K562 (cell line): Measurements from ENCODE around the gene MAML1. TPM values are rescaled to one million over a fixed set of nuclear protein-coding genes. Genes with fewer than 3 reads are reported as not detected.

ENCODE experiments used
- ARID1B ChIP-seq: fragments of 450-650 bp; IDR thresholded peaks from 2 replicates; pipeline ENCODE4 v1.6.1; 2016; ENCODE audit warnings: antibody characterized with exemption, mild to moderate bottlenecking, inconsistent platforms
- CEBPB ChIP-seq: fragments of 450-650 bp; IDR thresholded peaks from 2 replicates; pipeline ENCODE4 v1.6.1; 2016; ENCODE audit warnings: missing genetic modification characterization, missing compliant biosample characterization
- CHD1 ChIP-seq: fragments of 200-600 bp; sonication (generic); IDR thresholded peaks from one replicate; pipeline ENCODE4 v1.6.1; 2012; ENCODE audit warnings: mild to moderate bottlenecking, moderate library complexity, low read length, inconsistent platforms
- HDAC1 ChIP-seq, 2 experiments: fragments of 450-650 bp; IDR thresholded peaks; 2 replicates each; pipeline ENCODE4 v1.6.1; 2016 to 2017; ENCODE audit warnings: inconsistent platforms in 1 of 2, mild to moderate bottlenecking in 1 of 2, moderate library complexity in 1 of 2
- MTA3 ChIP-seq: fragments of 450-650 bp; formaldehyde crosslinking; IDR thresholded peaks from 2 replicates; pipeline ENCODE4 v1.6.1; 2017; ENCODE audit warnings: mild to moderate bottlenecking, borderline replicate concordance
- MYNN ChIP-seq, 2 experiments: sonication (generic); formaldehyde crosslinking in 1 of 2; IDR thresholded peaks; 2 replicates each; pipeline versions ENCODE4 v1.5.0 to v1.6.1; 2016 to 2020; ENCODE audit warnings: antibody characterized with exemption in 1 of 2, missing genetic modification reagents in 1 of 2
- NCOA4 ChIP-seq: fragments of 450-650 bp; IDR thresholded peaks from 2 replicates; pipeline ENCODE4 v1.6.1; 2018; ENCODE audit warnings: mild to moderate bottlenecking; ENCODE audit not compliant: partially characterized antibody
- POLR2A ChIP-seq: fragments of 450-650 bp; conservative IDR thresholded peaks from 2 replicates; pipeline ENCODE4 v1.6.1; 2016
- RHOXF2B ChIP-seq: fragments of 250-450 bp; sonication (Bioruptor Pico); conservative IDR thresholded peaks from 2 replicates; pipeline ENCODE4 v1.5.1; 2021
- SAFB2 ChIP-seq: fragments of 200-400 bp; formaldehyde crosslinking; IDR thresholded peaks from 2 replicates; pipeline ENCODE4 v1.6.1; 2018; ENCODE audit warnings: borderline replicate concordance, low read length, low read depth, moderate library complexity; ENCODE audit not compliant: severe bottlenecking
- SAP30 ChIP-seq: fragments of 200-600 bp; sonication (generic); IDR thresholded peaks from 2 replicates; pipeline ENCODE4 v1.6.1; 2012; ENCODE audit warnings: borderline replicate concordance, low read depth, mild to moderate bottlenecking, moderate library complexity, low read length, control low read depth, inconsistent platforms; ENCODE audit not compliant: insufficient read depth, poor library complexity, severe bottlenecking
- SMAD3 ChIP-seq: fragments of 450-650 bp; formaldehyde crosslinking; conservative IDR thresholded peaks from 2 replicates; pipeline ENCODE4 v1.4.0; 2020; ENCODE audit warnings: mild to moderate bottlenecking
- SMARCE1 ChIP-seq: fragments of 450-650 bp; IDR thresholded peaks from 2 replicates; pipeline ENCODE4 v1.7.1; 2016; ENCODE audit warnings: mild to moderate bottlenecking
- ZBTB7A ChIP-seq: IDR thresholded peaks from 2 replicates; pipeline ENCODE4 v1.6.1; 2011; ENCODE audit warnings: low read depth, mild to moderate bottlenecking, low read length, moderate library complexity, borderline replicate concordance; ENCODE audit not compliant: control insufficient read depth
- ZNF324 ChIP-seq: fragments of 250-450 bp; sonication (Bioruptor Pico); IDR thresholded peaks from 2 replicates; pipeline ENCODE4 v1.4.0; 2020; ENCODE audit warnings: mild to moderate bottlenecking
- polyA plus RNA-seq, 8 experiments: library from polyadenylated mRNA; depleted of rRNA in 4 of 8; stranded (reverse) in 5 of 8; unstranded in 3 of 8; fragments of >200 nt; fragmentation: Nextera tagmentation in 2 of 8; fragmentation: Illumina TruSeq in 1 of 8; extraction: Ambion mirVana in 2 of 8; extraction: Trizol in 1 of 8; gene quantifications; 2 replicates each; pipeline versions ENCODE4 v1.2.1 to v1.2.3, GENCODE V29; 2011 to 2014; ENCODE audit warnings: inconsistent platforms in 1 of 8, missing spikeins in 1 of 8
- total RNA-seq, 7 experiments: library from RNA; depleted of rRNA in 6 of 7; stranded (reverse); fragments of >200 nt in 6 of 7; fragmentation: Illumina TruSeq in 2 of 7; extraction: Trizol in 2 of 7; gene quantifications; 2 replicates each; pipeline versions ENCODE4 v1.2.1 to v1.2.3, GENCODE V29; 2011 to 2021; ENCODE audit warnings: low replicate concordance in 1 of 7
- TF ChIP-seq, protein P1 (sequence below), 3 experiments: fragments of 200-800 bp in 1 of 3; fragments of 250-450 bp in 1 of 3; fragments of 450-650 bp in 1 of 3; sonication (Bioruptor Pico) in 1 of 3; sonication (Bioruptor generic) in 1 of 3; formaldehyde crosslinking in 1 of 3; IDR thresholded peaks; 2 replicates each; pipeline versions ENCODE4 v1.6.1 to v1.8.0; 2016 to 2022; ENCODE audit warnings: mild to moderate bottlenecking in 2 of 3, missing genetic modification characterization in 2 of 3, missing compliant biosample characterization in 1 of 3, moderate library complexity in 1 of 3
- TF ChIP-seq, protein P2 (sequence below): sonication (generic); formaldehyde crosslinking; IDR thresholded peaks from 2 replicates; pipeline ENCODE4 v1.8.0; 2023; ENCODE audit warnings: mild to moderate bottlenecking, missing genetic modification reagents
- TF ChIP-seq, protein P3 (sequence below): fragments of 450-650 bp; conservative IDR thresholded peaks from 2 replicates; pipeline ENCODE4 v1.6.1; 2016; ENCODE audit warnings: missing genetic modification characterization, low read depth, mild to moderate bottlenecking, missing compliant biosample characterization, moderate library complexity
- TF ChIP-seq, protein P4 (sequence below), 2 experiments: fragments of 200-800 bp in 1 of 2; sonication (Bioruptor generic) in 1 of 2; sonication (generic) in 1 of 2; formaldehyde crosslinking in 1 of 2; IDR thresholded peaks in 1 of 2; conservative IDR thresholded peaks in 1 of 2; 2 replicates each; pipeline versions ENCODE4 v1.5.0 to v1.6.1; 2016 to 2020; ENCODE audit warnings: missing compliant biosample characterization in 1 of 2, missing genetic modification characterization in 1 of 2, missing genetic modification reagents in 1 of 2

Gene MAML1
- total and polyA plus RNA-seq, 9 of the 15 experiments (the other 6 are each of a cell fraction or from before 2014, with no cell fraction given): 0.32 to 18.4 (median 7.0) TPM

DNA sequence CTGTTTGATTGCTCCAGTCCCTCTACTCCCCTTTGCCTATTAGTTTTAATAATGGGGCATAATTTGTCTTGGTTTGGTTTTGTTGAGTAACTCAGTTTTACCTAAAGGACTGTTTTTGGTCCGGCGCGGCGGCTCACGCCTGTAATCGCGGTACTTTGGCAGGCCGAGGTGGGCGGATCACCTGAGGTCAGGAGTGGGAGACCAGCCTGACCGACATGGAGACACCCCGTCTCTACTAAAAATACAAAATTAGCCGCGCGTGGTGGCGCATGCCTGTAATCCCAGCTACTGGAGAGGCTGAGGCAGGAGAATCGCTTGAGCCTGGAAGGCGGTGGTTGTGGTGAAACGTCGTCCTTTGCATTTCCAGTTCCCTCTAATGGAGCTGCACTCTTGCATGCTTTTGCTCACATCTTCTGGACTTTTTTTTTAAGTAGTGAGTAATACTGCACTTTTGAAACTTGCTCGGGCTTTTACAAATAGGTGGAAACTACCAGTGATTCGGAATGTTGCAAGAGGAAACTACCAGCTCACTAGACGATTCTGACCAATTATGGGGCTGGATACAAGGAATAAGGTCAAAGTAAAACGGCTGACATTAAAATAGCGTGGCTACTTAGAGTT, 721 bp upstream of the MAML1 start (continued):
- TF ChIP-seq, protein P1, sequence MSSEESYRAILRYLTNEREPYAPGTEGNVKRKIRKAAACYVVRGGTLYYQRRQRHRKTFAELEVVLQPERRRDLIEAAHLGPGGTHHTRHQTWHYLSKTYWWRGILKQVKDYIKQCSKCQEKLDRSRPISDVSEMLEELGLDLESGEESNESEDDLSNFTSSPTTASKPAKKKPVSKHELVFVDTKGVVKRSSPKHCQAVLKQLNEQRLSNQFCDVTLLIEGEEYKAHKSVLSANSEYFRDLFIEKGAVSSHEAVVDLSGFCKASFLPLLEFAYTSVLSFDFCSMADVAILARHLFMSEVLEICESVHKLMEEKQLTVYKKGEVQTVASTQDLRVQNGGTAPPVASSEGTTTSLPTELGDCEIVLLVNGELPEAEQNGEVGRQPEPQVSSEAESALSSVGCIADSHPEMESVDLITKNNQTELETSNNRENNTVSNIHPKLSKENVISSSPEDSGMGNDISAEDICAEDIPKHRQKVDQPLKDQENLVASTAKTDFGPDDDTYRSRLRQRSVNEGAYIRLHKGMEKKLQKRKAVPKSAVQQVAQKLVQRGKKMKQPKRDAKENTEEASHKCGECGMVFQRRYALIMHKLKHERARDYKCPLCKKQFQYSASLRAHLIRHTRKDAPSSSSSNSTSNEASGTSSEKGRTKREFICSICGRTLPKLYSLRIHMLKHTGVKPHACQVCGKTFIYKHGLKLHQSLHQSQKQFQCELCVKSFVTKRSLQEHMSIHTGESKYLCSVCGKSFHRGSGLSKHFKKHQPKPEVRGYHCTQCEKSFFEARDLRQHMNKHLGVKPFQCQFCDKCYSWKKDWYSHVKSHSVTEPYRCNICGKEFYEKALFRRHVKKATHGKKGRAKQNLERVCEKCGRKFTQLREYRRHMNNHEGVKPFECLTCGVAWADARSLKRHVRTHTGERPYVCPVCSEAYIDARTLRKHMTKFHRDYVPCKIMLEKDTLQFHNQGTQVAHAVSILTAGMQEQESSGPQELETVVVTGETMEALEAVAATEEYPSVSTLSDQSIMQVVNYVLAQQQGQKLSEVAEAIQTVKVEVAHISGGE (CRISPR knock-in tag; IDR thresholded peaks at IDR 0.05): 0 out of 6 replicates have a peak, but pooled peaks of 1 of the 3 experiments have one; percentile 8
- peak; percentile 39 for TF ChIP-seq MYNN (IDR thresholded peaks at IDR 0.05)
- TF ChIP-seq MYNN (CRISPR knock-in tag; IDR thresholded peaks at IDR 0.05): no peak
- 0 out of 4 replicates have a peak, but pooled peaks of 1 of the 2 experiments have one; percentile 22 for TF ChIP-seq HDAC1 (IDR thresholded peaks at IDR 0.05)
- TF ChIP-seq POLR2A: peak; percentile 62
- TF ChIP-seq, protein P2, sequence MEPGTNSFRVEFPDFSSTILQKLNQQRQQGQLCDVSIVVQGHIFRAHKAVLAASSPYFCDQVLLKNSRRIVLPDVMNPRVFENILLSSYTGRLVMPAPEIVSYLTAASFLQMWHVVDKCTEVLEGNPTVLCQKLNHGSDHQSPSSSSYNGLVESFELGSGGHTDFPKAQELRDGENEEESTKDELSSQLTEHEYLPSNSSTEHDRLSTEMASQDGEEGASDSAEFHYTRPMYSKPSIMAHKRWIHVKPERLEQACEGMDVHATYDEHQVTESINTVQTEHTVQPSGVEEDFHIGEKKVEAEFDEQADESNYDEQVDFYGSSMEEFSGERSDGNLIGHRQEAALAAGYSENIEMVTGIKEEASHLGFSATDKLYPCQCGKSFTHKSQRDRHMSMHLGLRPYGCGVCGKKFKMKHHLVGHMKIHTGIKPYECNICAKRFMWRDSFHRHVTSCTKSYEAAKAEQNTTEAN (CRISPR knock-in tag): 0 out of 2 replicates have a peak, but pooled peaks have one; percentile 11
- TF ChIP-seq, protein P3, sequence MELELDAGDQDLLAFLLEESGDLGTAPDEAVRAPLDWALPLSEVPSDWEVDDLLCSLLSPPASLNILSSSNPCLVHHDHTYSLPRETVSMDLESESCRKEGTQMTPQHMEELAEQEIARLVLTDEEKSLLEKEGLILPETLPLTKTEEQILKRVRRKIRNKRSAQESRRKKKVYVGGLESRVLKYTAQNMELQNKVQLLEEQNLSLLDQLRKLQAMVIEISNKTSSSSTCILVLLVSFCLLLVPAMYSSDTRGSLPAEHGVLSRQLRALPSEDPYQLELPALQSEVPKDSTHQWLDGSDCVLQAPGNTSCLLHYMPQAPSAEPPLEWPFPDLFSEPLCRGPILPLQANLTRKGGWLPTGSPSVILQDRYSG (tag): no peak
- TF ChIP-seq ZBTB7A: no peak
- TF ChIP-seq, protein P4, sequence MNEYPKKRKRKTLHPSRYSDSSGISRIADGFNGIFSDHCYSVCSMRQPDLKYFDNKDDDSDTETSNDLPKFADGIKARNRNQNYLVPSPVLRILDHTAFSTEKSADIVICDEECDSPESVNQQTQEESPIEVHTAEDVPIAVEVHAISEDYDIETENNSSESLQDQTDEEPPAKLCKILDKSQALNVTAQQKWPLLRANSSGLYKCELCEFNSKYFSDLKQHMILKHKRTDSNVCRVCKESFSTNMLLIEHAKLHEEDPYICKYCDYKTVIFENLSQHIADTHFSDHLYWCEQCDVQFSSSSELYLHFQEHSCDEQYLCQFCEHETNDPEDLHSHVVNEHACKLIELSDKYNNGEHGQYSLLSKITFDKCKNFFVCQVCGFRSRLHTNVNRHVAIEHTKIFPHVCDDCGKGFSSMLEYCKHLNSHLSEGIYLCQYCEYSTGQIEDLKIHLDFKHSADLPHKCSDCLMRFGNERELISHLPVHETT (CRISPR knock-in tag; conservative IDR thresholded peaks at IDR 0.05 in 1 of 2, IDR thresholded peaks at IDR 0.05 in 1 of 2): peak in 1 of 2 experiments; percentile 72; a peak in 1 of 4 replicates
- peak; percentile 71 for TF ChIP-seq CEBPB
- TF ChIP-seq ZNF324: no peak
- no peak for TF ChIP-seq SAP30
- peak; percentile 26; the same call in 1 of the 2 replicates for TF ChIP-seq SMARCE1
- TF ChIP-seq NCOA4: no peak
- TF ChIP-seq SMAD3 (CRISPR knock-in tag): 0 out of 2 replicates have a peak, but pooled peaks have one; percentile 40
- TF ChIP-seq CHD1: peak; percentile 31
- no peak for TF ChIP-seq SAFB2
- 0 out of 2 replicates have a peak, but pooled peaks have one; percentile 34 for TF ChIP-seq ARID1B
- 0 out of 2 replicates have a peak, but pooled peaks have one; percentile 12 for TF ChIP-seq RHOXF2B
- TF ChIP-seq MTA3: no peak
